ENCODE data around the gene CFAP77.

CFAP77 gene

DNA sequence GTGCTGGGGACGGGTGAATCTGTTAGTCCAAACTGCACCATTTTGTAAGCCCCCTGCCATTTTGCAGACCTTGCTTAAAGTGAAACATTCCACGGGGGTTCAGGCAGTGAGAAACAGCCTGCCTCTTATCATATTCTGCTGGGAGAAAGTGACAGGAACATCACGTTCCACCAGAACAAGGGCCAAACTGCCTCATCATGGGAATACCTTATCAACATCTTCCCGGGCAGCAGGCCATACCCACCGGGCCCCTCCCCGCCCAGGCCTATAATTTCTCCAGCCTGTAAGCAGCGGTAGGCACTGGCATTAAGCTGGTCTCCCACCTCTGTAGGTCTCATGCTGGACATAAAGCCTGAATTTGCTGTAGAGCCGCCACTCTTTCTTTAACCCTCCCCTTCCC is 1.5 kb upstream of the CFAP77 start:
- no peak for DNase-seq (ENCODE audit: low read depth in 2 of 2)

DNA sequence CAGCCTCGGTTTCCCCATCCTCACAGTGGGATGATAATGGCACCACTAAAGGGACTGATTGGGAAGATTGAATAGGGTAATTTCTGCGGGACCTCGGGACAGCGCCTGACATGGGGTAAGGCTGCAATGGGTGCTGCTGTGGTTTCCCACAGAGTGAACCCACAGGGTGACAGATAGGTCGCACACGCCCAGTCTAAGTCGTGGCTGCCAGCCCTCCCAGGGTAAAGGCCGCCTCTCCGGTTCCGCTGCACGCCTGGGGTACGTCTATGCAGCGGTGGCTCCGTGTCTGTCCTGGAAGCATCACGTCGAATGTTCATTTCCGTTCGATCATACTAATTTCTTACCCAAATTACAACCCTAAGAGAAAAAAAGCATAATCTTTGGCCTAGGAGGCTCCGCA is 631 bp downstream of the CFAP77 start:
- no peak for DNase-seq (ENCODE audit: low read depth in 2 of 2)

DNA sequence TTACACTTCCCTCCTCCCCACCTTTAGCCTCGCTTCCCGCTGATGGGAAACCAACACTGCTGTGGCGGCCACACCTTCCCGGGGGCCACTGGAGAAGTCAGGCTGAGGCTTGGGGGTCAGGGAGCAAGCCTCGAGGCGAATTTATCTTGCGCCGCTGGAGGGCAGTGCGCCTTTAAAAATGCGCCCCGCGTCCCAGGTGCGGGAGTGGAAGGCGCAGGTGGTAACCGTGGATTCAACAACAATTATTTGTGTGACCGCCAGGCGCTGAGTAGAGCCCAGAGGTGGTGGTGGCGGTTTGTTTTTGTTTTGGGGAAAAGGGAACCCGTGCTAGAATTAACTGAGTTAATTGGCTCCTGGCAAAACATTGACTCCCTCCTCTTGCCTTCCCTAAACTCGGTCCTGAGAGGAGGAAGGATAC is 1.1 kb downstream of the CFAP77 start:
- no peak for DNase-seq (ENCODE audit: low read depth in 2 of 2)

DNA sequence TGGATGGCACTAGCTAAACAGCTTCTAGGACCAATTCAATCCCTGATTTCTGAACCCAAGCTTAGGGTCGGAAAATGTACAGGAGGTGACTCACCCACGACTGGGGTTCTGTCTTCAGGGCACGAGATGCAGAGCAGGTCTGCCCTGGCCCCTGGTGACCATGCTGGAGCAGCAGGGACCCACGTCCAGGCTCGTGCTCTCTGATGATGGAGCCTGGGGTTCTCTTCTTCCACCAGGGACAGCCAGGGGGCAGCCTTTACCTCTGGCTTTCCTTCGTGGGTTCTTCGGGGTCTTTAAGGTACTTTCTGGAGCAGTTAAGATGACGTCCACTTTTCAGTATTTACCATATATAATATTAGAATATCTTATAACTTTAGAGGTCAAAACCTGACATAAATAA is 2.1 kb downstream of the CFAP77 start:
- no peak for DNase-seq (ENCODE audit: low read depth in 2 of 2)

DNA sequence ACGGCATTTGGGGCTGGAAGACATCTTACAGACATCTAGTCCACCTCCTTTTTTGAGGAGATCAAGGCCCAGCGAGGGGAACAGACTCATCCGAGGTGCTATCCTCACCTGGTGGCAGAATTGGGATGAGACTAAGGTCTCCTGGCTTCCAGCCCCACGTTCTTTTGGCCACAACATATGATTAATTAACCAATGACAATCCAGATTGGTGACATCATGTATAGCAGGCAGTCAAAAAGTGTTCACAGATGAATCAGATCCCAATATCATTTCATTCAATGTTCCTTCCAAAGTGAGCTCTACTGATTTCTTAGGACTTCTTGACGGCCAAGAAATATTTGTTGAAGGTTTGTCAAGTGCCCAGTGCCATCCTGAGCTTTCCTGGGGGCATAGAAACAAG is 3.9 kb downstream of the CFAP77 start:
- DNase-seq (ENCODE audit: low read depth in 2 of 2): no peak

DNA sequence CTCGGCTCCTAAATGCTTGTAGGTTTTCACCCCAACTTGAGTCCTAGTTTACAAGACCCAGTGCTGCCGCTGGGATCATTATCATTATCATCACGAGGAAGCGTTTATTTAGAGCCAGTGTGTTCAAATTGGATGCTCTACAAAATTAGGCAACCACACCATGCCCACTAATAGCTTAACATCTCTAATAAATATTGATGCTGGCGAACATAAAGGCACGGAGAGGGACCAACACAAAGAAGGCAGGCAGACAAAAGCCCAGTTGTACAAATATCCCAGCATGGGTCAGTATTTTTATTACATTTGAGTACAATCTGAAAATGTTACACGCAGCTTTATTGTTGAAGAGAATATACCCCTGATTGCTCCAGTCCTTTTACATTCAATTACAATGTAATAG is 4.7 kb downstream of the CFAP77 start:
- no peak for DNase-seq (ENCODE audit: low read depth in 2 of 2)

DNA sequence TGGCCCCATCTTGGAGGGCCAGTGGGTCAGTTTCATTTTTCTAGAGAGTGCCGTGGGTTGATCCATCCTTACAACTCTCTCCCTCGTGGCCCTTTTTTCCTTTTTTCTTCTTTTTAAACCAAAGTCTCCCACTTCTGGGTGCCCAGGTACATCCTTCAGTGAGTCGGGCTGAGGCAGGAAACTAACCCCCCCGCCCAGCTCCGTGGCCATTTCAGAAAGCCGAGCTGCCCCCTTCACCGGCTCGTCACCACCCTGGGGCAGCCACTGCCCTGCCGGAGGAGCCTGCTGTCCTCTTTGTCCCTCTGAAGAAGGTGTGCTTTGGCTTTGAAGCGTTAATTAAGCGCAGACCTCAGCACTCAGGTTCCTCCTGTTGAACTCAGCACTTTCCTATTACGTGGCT is 5.2 kb downstream of the CFAP77 start:
- DNase-seq (ENCODE audit: low read depth in 2 of 2): no peak

DNA sequence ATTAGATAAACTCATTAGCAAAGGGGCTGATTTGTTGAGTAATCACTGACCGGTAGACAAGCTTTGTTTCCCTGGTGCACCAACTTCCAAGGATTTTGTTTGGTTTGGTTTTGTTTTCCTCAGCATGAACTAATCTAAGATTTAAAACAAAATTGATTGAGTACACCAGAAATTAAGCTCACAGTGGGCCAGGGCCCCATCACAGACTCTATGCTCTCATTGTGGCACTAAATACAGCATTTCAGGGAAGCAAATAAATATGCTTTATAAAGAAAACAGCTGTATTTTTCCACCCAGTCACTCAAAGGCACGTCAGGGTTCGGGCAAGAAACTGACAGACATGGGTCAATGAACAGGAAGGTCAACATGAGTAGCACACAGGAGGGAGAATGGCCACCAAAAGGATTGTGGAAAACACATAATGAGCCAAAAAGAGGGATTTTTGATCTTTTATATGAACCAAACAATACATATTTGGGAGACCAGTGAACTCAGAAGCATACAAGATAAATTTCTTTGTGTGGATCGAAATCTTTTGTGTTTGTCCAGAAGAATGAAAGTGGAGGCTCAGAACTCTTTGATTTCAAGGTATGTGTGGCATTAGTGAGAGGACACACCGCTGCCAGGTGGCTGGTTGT is 8.8 kb downstream of the CFAP77 start:
- DNase-seq (ENCODE audit: low read depth in 2 of 2): no peak

DNA sequence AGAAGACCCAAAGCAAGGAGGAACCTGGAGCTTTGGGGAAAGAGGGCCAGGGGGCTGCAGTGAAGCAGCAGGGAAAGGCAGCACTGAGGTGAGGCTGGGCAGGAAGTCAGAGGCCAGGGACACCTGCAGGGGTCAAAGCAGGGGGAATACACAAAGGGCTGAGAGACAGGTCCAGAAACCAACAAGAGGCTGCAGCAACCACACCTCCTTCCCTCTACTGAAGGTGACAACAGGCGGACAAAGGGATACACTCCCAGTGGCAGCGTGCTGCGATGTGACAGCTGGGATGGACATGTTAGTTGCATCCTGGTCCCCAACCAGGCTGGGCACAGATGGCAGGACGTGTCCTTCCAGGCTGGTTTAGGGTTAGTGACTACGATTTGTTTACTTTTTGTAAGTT is 12.6 kb downstream of the CFAP77 start:
- no peak for DNase-seq (ENCODE audit: low read depth in 2 of 2)

DNA sequence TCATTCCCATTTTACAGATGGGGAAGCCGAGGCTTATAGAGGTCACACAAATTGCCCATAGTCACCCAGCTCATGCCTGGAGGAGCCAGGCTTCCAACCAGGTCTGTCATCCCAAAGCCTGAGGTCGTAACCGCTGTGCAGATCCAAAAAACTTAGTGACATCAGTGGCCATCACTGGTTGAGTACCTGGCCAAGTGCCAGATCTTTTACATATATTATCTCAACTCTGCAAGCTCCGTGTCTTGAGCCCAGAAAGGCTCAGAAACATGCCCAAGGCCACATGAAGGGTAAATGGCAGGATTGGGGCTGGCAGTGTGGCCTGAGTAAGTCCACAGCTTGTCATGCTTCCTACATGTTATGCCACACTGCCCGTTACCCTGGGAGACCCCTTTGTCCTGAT is 13.5 kb downstream of the CFAP77 start:
- no peak for DNase-seq (ENCODE audit: low read depth in 2 of 2)

DNA sequence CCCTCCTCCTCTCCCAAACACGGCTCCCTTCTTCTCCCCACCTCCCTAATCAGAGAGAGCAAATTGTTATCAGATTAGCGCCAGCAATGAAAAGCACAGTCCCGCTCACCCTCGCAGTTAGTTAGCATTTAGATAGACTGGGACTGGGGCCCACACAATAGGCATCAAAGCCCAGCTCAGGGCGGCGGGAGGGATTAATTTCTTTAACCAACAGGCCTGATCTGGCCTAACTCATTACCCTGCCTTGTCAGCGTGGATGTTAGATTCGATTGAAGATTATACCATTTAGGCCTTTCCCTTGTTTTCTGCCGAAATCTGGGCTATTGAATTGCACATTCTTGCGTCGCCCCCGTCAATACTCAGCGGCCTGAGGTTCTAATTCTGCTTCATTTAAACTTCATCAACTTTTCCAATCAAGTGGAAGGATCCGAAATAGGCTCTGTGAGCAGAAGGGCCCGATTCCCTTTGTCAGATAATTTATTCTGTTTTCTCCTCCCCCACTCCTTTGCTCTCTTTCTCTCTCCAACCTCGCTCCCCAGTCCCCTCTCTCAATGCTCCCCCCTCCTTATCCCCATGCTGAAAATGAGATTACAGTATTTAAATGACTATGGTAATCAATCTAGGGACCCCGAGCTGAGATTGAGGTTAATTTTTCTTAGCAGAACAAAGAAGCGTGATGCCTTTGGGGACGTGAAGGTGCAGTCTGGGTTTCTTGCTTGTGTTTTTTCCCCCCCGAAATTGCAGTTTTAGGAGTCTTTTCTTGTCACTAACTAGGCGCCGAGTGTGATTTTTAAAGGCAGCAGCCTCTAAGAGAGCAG is 15.1 kb downstream of the CFAP77 start:
- DNase-seq (ENCODE audit: low read depth in 2 of 2): no peak

DNA sequence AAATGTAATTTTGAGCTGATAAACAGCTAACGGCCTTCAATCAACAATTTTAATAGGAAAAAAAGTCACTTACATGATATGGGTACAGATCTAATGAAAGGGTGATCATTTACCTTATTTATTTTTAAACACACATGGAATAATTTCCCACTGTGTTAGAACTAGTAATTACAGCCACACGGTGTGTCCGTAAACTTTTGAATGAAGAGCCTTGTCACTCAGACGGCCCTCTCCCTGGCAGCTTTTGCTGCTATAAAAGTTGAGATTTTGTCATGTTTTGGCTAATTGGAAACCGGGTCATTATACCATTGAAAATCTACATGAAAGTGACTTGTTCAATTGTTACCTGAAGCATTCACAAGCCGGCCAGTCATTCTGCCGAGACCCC is 15.7 kb downstream of the CFAP77 start:
- DNase-seq (ENCODE audit: low read depth in 2 of 2): no peak

DNA sequence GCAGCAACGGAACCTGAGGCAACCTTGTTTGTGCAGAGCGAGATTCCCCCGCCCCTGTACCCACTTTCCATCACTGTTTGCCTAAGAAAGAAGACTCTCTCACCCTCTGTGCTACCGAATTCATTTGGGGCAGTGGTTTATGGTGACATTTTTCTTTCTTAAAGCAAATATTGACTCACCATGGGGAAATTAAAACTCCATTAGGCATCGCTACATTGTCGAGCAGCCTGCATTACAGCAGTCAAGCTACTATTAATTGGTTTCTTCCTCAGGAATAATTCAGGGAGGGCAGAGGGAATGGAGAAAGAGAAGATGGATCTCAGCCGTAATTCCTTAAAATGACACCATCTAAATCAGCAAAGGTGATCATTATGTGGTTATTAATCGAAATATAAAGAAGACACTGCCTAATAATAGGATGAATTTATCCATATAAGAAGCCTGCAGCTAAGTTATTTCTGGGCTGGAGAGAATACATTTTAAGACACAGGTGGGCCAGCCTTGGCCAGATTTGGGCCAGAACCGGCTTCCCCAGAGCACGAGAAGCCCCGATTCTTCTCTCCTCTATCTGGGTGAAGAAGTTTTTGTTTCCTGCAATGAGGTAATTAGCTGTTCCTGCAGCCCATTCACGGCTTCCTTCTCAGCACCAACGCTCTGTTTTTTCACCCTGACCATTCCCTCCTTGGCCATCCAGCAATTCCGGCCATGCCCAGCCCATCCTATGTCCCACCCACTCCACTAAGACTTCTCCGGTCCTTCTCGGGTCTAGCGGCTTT is 16.8 kb downstream of the CFAP77 start:
- no peak for DNase-seq (ENCODE audit: low read depth in 2 of 2)

DNA sequence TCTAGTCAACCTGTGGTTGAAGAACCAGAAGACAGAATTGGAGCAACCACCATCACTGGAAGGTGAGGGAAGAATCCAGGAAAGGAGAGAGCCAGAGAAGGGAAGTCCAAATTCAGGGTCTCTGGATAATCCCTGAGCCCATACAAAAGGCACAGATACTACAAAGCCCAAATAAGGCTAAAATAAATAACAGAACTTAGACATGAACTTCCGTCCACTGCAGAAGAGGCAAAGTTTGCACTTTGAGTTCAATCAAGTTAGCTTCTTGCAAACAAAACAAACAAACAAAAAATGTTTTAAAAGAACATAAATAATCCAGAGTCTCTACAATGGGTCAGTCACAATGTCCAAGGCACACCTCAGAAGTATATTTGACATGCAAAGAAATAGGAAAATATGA is 21.0 kb downstream of the CFAP77 start:
- no peak for DNase-seq (ENCODE audit: low read depth in 2 of 2)

DNA sequence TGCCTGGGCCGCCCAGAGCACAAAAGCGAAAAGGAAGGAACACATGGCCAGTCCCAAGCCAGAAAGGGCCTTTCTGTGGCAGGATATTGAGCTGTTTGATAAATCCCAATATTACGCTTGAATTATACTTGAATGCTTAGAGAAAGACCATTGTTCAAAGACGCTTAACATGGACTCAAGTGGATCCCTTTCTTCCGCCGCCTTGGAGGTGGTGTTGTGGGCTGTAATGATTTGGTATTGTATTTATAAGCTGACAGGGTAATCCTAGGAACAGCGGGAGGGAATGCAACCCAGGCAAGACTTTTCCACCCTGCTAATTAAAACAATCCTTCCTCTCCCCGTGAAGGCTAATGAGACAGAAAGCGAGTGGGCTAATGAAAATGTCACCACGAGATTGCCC is 24.9 kb downstream of the CFAP77 start:
- no peak for DNase-seq (ENCODE audit: low read depth in 2 of 2)

DNA sequence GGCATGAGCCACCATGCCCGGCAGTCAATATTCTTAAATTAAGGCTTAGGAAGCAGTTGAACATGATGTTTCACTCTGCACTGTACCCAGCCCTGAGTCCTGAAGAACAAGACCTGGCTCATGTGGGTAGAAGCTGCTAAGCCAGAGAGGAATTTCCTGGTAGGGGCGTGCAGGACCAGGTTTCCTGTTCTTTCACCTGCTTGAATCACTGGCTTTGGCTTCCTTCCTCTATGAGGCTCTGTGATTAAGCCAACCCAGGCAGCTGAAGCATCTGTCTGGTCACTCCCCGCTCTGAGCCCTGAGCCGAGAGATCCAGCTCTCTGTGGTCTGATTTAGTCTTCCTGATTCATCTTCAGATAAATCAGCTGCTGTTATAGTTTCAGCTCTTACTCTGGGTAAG is 29.1 kb downstream of the CFAP77 start:
- no peak for DNase-seq (ENCODE audit: low read depth in 2 of 2)

DNA sequence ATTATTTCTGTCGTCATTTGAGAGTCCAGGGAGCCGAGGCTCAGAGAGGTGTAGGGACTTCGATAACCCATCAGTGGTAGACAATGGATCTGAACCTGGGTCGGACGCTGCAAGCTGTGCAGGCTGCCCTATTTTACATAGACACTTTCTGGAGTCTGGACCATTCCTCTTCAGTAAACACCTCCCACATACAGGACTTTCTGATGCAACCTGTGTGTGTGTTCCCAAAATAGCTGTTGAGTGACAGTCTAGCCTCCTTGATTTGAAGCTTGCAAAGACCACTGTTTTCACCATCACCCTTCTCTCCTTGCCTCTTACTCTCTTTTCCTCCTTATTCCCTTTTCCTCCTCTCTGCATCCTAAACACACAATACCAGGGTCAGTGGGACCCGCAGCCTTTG is 30.7 kb downstream of the CFAP77 start:
- DNase-seq (ENCODE audit: low read depth in 2 of 2): no peak

DNA sequence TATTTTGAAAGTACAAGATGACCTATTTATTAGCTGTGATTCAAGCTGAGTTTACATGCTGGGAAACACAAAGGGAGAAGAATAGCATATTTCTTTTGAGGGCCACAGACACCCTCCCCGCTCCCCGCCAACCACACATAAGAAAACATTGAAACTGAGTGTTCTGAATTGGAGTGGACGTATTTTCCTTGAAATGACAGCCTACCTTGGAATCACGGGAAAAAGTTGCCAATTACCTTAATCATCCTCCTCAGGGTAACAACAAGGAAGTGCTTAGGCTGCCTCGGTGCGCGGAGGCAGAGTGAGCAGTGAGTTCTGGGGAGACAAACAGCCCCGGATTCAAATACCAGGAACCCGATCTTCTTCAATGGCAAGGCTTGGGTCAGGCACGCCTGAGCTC is 31.4 kb downstream of the CFAP77 start:
- DNase-seq (ENCODE audit: low read depth in 2 of 2): no peak

DNA sequence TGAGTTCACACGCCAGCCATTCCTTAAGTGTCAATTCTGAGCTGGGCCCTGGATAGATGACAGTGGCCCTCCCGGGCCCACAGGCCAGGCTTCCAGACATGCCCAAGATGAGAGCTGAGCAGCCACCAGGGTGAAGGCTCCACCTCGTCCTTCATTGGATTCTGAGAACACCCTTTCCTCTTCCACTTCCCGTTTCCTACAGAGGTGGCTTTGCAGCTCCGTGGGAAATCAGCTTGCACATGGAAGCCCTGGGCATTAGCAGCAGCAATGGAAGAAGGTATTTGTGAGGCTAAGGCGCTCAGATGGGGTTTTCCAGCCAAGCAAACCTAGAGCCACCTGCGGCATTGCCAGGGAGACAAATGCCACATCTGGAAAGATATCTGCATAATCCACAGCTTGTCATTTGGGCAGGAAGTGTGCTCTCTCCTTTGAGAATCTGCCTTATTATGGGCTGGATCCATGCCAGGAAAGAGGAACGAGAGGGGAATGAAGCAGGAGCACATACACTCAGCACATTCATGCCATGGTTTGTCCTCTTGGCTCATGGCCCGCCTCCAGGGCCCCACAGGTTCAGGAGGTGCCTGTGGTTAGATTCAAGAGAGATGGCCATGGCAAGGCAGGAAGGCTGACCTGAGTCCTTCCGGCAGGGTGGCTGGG is 34.1 kb downstream of the CFAP77 start:
- no peak for DNase-seq (ENCODE audit: low read depth in 2 of 2)

DNA sequence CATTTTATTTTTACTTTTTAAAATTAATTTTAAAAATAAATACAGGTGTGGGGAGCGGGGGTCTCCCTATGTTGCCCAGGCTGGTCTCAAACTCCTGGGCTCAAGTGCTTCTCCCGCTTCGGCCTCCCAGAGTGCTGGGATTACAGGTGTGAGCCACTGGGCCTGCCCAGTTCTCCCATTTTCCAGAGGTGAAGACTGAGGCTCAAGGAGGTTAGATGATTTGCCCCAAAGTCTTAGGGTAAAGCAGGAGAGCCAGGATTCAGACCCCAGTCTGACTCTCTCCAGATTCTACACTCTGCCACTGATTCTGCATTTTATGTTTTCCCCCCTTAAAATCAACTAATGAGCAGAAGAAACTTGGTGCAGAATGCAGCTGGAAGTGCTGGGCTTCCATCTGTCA is 36.9 kb downstream of the CFAP77 start:
- DNase-seq (ENCODE audit: low read depth in 2 of 2): no peak

DNA sequence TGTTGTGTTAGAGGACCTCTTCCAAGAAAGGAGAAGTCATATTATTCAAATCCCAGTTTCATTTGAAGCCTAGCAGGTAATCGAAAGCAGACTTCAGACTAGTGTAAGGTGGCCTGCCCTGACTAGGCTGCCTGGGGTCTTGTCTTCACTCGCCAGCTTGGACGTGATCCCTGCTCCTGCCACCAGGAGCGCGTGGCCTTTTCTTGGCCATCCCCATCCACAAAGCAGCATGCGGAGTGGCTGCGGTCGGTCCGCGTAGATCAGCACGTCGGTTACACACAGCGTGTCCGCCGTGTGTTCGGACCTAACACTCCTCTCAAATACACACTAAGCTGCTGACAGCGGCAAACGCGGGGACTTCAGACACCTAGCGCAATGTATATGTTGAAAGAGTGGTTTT is 37.3 kb downstream of the CFAP77 start:
- DNase-seq (ENCODE audit: low read depth in 2 of 2): no peak

DNA sequence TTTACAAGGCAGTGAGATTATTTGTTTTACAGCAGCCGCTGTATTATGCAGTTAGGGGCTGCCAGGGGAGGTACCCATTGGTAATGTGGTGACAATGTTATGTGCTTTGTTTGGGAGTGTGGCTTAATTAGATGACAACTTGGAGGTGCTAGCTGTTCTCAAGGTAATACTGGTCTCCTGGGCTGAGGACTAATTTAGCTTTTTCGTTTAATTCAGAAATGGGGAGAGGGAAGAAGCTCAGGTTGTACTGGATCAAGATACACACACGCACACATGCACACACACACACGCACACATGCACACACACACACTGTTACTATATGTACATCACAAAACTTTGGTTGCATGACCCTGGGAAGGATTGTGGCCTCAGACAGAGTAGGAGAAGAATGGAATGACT is 37.9 kb downstream of the CFAP77 start:
- DNase-seq (ENCODE audit: low read depth in 2 of 2): no peak
